Measurements from ENCODE around the gene GPR161. TPM values are rescaled to one million over a fixed set of nuclear protein-coding genes. Genes with fewer than 3 reads are reported as not detected.
"Not testable (repeated sequence)": the region's sequence is repeated elsewhere in the genome, so short reads cannot be mapped to it uniquely, and the experiment has no call there.

The GPR161 gene
- total RNA-seq, 1 donor from 2014 or later: 3.1 TPM

DNA sequence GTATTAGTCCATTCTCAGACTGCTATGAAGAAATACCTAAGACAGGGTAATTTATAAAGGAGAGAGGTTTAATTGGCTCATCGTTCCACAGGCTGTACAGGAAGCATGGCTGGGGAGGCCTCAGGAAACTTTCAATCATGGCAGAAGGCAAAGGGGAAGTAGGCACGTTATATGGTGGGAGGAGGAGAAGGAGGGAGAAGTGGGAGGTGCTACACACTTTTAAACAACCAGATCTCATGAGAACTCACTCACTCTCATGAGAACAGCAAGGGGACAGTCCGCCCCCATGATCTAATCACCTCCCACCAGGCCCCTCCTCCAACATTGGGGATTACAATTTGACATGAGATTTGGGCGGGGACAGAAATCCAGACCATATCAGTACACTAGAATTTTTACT, 18.0 kb upstream of the GPR161 start:
- intact Hi-C loops (cut with DNase I); DNase-seq; ATAC-seq (ENCODE audit: poor library complexity): not testable (repeated sequence)

DNA sequence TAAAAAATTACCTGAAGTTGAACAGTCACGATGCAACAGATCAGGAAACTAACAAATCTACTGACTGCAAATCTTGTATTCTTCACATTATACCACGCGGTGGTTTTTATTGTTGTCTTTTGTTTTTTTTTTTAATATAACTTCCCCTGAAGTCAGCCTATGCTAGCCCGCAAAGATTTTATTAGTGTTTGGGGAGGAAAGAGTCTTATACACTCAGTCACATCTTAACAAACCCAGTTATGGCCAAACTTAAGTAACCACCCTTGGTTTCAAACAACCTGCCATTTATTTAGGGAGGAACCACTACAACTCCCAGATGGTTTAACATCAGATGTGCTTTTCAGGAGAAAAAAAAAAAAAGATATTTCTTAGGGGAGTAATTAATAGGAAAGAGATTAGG, 15.2 kb upstream of the GPR161 start:
- ATAC-seq (ENCODE audit: poor library complexity): no peak
- intact Hi-C loops (cut with DNase I): no loop called here
- DNase-seq: no peak

DNA sequence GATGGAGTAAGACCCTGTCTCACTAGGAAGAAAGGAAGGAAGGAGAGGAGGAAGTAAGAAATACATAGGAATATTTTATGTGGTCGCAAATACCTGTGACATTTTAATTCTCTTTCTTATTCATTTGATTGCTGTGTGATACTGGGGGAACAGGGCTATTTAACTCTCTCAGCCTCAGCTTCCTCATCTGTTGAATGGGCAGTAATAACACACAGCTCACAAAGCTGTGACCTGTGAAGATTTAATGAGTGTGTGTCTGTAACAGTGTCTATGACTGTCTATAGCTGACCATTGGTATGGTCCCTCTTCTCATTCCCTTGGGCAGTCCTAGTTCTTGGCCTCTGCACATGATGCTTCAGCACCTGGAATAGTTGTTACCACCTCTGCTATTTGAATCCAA, 13.6 kb upstream of the GPR161 start:
- intact Hi-C loops (cut with DNase I): no loop called here
- DNase-seq: no peak
- no peak for ATAC-seq (ENCODE audit: poor library complexity)

DNA sequence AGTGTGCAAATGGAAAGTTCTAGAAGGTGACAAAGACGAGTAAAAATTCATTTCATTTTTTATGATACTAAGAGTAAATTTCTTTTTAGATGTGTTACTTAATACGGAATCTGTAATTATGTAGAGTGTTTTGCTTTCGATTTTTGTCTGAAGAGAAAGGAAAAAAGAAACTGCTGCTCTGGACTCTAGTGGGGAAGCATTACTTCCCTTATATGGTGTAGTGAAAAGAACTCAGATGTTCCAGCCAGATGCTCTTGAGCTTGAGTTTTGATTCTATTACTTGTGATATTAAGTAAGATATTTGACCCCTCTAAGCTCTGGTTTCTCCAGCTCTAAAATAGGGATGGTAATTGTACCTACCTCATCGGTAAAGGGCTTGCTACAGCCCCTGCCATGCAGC, 12.2 kb upstream of the GPR161 start:
- ATAC-seq (ENCODE audit: poor library complexity) (no peak), DNase-seq (no peak)
- intact Hi-C loops (cut with DNase I): no loop called here

DNA sequence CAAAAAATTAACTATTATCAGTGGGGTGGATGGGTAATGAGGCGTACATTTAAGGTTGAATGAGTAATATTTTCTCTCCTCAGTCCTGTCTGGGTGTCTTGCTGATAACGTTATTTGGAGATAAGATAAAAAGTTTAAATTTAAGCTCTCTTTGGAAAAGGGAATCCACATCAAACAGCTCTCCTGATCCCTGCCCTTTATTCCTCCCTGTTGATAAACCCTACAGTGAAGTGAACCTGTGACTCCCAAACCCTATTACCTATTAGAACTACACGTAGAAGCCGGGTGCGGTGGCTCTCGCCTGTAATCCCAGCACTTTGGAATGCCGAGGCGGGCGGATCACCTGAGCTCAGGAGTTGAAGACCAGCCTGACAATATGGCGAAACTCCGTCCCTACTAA, 9.9 kb upstream of the GPR161 start:
- DNase-seq (no peak), ATAC-seq (ENCODE audit: poor library complexity) (no peak)
- intact Hi-C loops (cut with DNase I): no loop called here

DNA sequence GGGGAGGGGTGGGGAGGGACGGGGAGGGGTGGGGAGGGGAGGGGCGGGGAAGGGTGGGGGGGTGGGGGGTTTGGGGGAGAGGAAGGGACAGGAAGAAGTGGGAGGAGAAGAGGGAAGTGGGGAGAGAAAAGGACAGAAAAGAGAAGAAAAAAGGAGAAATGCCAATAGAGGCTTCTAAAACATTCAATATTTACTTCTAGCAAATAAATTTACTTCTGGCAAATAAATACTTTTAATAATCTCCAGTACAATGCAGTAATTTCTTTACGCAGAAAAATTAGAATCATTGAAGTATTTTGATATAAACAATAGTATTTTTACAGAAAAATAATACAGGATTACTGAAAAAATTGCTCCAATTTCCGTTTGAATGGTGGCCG, 9.4 kb upstream of the GPR161 start:
- no peak for ATAC-seq (ENCODE audit: poor library complexity)
- no peak for DNase-seq

DNA sequence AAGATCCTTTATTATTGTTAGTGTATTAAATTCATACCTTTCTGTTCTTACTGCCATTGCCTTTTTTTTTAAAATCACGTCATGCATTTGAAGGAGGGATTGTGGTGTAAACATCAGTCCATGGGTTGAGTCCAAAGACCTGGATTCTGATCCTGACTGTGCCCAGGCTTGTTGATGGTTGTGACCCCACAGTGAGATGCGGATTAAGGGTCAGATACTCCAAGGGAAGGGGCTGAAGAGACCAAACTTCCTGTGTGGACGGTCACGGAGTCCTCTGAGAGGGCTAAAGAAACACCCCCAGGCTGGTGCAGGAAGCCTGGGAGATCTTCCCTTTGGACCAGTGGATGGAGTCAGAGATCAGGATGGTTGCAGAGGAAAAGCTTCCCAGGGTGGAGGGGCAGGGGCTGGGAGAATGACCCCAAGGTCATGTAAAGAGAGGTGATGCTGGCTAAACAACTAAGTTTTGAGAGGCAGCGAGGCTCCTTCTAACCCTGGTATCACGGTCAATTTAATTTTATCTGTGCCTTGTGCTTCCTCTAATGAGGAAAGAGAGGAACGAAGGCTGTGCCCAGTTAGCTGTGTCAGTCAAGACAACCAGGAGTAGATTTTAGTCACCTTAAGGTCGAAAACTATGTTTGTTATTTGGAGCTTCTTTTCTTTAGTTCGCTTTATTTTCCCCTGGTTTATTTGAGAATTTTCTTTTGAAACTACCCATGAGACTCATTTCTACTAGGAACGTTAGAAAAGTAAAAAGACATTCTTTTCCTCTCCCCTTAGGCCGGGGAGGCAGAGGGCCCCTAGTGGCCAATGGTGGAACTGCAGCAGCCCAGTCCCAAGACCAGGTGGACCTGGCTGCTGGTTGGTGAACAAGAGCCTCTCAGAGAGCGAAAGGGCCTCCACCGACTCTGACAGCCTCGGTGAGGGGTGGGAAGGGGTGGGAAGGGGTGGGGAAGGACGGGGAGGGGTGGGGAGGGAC, 8.7 kb upstream of the GPR161 start:
- intact Hi-C loops (cut with DNase I): no loop called here

More for the DNA sequence above, 9.4 kb upstream of the GPR161 start:
- intact Hi-C loops (cut with DNase I): no loop called here

DNA sequence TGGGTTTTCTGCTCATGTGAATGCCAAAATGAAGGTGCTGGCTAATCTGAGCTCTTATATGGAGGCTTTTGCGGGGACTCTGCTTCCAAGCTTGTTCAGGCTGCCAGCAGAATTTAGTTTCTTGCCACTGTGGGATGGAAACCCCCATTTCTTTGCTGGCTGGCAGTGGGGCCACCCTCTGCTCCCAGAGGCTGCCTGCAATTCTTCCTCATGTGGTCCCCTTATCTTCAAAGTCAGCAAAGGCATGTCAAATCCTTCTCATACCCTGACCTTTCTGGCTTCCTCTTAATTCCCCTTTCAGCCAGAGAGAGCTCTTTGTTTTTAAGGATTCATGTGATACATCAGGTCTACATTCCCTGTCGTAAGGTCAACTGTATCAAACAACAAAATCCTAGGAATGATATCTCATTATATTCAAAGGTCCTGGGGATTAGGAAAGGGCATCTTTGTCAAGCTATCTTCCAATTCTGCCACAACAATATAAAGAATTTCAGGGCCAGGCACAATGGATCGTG, 5.2 kb upstream of the GPR161 start:
- no peak for DNase-seq
- intact Hi-C loops (cut with DNase I): no loop called here
- no peak for ATAC-seq (ENCODE audit: poor library complexity)

More for the DNA sequence above, 8.7 kb upstream of the GPR161 start:
- DNase-seq: peak; percentile 91
- ATAC-seq (ENCODE audit: poor library complexity): peak; percentile 96

DNA sequence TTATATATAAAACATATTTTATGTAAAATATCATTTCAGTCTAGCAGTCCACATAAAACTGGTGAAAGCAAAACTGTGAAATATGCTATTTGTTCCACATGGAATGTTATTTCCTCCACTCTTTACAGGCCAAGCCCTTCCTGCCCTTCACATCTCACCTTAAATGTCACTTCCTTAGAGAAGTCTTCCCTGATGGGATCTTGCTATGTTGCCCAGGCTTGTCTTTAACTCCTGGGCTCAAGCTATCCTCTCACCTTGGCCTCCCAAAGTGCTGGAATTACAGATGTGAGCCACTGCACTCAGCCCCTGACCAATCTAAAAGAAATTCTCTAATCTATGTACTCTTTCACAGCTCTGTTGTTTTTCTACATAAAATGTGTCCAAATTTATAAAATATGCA, 2.3 kb upstream of the GPR161 start:
- intact Hi-C loops (cut with DNase I): no loop called here
- DNase-seq: no peak
- ATAC-seq (ENCODE audit: poor library complexity): no peak

DNA sequence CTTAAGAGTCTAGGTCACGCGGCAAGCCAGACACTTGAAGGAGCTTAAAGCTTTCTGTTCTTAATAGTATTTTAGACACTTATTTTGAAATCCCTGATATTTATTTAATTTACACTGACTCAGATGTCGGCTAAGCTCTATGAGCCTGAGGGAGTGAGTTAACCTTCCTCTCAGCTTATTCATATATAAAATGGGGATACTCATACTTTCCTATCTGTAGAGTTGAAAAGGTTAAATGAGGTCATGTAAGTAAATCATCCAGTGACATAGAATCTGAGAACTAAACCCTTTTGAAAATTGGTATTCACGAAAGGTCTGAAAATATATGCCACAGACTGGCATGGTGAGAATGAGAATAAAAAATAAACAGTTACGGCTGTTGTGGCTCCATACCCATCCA, 1.4 kb upstream of the GPR161 start:
- intact Hi-C loops (cut with DNase I): no loop called here
- ATAC-seq (ENCODE audit: poor library complexity) (no peak), DNase-seq (no peak)

DNA sequence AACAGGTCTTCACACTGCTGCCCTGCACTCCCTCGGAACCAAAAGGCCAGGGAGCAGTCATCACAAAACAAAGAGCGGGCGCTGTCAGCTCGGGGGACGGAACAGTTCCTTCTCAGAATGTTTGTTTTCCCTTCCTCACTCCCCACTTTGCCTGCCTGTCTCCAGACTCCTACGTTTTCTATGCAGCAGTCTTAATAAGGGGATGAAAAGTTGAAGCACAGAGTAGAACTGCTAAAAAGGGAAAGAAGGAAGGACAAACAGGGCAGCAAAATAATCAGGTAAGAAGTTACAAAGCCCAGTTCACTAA, 738 bp upstream of the GPR161 start:
- peak; percentile 43 for ATAC-seq (ENCODE audit: poor library complexity)
- DNase-seq: no peak
- intact Hi-C loops (cut with DNase I): no loop called here

DNA sequence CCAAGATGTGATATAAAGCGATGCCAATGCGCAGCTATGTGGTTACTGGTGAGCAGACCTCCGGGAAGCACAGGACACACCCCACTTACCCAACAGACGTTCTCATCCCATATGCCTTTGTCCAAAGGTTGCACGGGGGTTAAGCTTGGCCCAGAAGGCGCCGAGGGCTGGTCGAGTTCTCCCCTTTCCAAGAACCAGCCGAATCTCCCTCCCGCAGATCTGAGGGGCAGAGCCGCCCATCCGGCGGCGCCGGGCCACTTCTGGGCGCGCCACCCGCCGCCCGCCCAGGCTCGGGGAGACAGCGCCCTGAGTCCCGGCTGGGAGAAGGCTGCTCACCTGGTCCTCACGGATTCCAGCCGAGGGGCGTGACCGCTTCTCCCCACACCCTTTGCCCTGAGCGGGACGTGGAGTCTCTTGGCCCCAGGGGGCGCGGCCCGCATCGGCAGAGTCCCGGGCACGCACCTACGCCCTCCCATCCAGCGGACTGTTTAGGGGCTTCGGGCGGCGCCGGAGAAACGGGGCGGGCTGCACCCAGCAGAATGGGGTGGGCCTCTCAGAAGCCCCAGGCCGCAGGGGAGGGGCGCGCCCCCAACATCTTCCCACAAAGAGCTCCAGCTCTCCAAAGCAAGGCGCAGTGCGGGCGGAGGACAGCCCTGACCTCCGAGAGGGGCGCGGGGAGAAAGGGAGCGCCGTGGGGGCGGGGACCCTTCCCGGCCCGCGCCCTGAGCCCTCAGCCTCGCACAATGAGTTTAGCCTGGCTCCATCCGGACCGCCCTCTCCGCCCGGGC, 615 bp downstream of the GPR161 start:
- intact Hi-C loops (cut with DNase I): no loop called here
- ATAC-seq (ENCODE audit: poor library complexity) (peak; percentile 43), DNase-seq (peak; percentile 53)

DNA sequence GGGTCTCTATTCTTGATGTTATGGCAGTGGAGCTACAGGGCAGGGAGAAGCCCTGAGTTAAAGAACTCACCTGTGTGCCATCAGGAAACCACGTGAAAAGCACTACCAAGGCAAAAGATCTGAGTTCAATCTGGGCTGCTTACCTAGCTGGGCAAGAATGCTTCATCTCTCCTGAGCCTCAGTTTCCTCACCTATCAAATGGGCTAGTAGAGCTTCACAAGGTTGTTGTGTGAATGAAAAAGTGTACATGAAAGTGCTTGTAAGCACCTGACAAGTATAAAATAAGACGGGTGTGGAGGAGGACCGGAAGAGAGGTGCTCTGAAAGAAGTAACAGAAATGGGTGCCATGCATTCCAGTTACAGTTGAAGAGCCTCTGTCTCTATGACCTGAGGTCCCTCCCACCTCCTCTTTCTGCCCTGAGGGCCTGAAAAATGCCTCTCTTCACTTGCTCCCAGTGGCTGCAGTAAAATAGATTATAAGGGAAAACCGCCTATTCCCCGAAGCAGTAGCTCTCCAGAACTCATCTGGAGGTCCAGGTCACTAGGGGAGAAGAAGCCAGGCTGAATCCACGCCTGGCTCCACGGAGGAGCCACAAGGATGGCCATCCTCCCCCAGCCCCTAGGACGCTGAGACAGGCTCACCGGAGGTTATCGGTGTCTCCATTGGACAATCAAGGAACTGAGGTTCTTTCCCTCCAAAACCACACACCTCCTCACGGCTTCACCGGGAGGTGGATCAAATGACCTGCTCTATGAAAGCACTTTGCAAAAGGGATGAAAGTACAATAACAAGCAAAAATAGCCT, 1.4 kb downstream of the GPR161 start:
- intact Hi-C loops (cut with DNase I): no loop called here
- ATAC-seq (ENCODE audit: poor library complexity): no peak

DNA sequence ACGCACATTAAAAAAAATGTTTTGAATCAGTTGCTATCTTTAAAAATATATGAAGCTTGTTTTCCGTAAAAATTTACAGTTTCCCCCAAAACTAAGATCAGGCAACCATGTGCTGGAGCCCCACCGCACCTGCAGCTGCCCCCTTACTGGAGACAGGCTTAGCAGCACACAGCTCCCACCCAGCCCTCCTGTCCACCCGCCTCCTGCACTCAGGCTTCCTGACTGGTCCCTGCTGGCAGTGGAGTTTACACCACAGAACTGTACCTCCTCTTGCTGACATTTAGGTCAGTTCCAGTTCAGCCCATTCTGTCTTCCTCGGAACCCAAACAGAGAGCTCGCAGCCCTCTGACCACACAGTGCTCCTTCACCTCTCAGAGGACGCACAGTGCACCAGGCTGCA, 2.1 kb downstream of the GPR161 start:
- ATAC-seq (ENCODE audit: poor library complexity) (no peak), DNase-seq (no peak)
- intact Hi-C loops (cut with DNase I): no loop called here

More for the DNA sequence above, 1.4 kb downstream of the GPR161 start:
- no peak for DNase-seq

DNA sequence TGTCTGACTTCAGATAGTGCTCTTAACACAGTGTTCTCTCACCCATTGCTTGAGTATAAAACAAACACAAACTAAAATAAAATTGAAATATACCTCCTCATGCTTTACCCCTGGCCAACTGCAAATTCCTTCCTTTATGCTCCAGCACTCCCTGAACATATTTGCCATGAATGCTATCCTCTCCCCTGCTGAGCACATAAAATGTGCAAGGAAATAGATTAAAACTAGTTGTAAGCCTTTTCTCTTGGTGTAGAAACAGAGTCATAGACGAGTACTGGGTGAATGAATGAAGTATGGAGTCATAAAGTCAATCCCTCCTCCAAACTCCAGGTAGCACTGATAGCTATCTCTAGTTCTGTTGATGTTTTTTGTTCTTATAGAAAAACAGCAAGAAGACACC, 2.6 kb downstream of the GPR161 start:
- DNase-seq: no peak
- no peak for ATAC-seq (ENCODE audit: poor library complexity)
- intact Hi-C loops (cut with DNase I): no loop called here

DNA sequence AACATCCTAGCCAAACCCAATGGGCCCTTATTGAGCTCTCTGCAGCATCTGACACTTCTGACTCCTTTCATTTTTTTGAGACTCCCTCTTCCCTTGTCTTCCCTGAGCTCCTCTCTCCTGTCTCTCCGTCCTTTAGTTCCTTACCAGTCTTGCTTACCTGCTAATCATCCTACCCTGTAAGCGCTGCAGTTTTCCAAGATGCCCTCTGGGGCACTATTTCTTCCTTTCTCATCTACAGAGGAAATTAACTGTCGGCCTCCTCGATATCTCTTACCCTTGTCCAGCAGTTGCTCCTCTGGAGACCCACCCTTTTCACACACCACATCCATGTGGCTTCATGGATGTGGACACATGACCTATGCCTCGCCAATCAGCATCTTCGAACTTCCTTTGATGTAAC, 6.8 kb downstream of the GPR161 start:
- DNase-seq: no peak
- intact Hi-C loops (cut with DNase I): no loop called here
- no peak for ATAC-seq (ENCODE audit: poor library complexity)

DNA sequence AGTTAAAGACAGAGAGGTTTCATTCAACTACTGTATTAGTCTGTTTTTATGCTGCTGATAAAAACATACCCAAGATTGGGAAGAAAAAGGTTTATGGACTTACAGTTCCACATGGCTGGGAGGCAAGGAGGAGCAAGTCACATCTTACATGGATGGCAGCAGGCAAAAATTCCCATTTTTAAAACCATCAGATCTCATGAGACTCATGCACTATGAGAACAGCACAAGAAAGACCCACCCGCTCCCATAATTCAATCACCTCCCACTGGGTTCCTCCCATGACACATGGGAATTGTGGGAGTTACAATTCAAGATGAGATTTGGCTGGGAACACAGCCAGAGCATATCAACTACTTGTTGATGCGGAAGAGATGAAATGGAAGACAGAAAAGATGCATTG, 9.2 kb downstream of the GPR161 start:
- ATAC-seq (ENCODE audit: poor library complexity) (no peak), DNase-seq (no peak)
- intact Hi-C loops (cut with DNase I): no loop called here

DNA sequence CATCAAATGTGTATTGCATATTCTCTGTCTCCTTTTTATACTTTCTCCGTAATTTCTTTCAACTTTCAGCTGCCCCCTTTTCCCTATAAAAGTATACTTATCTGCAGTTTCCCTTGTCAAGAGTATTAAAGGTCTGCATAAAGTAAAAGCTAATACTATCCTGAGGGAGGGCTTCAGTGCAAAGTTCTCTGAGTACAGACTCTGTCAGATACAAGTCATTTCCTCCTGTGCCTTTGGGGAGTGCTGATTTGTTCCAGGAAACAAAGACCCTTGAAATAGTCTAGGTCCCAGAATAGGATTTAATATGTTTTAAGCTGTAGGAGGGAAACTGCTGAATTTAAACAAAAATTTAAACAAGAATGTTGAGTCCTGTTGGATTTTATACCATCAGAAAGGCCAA, 11.7 kb downstream of the GPR161 start:
- ATAC-seq (ENCODE audit: poor library complexity) (no peak), DNase-seq (no peak)
- intact Hi-C loops (cut with DNase I): no loop called here

DNA sequence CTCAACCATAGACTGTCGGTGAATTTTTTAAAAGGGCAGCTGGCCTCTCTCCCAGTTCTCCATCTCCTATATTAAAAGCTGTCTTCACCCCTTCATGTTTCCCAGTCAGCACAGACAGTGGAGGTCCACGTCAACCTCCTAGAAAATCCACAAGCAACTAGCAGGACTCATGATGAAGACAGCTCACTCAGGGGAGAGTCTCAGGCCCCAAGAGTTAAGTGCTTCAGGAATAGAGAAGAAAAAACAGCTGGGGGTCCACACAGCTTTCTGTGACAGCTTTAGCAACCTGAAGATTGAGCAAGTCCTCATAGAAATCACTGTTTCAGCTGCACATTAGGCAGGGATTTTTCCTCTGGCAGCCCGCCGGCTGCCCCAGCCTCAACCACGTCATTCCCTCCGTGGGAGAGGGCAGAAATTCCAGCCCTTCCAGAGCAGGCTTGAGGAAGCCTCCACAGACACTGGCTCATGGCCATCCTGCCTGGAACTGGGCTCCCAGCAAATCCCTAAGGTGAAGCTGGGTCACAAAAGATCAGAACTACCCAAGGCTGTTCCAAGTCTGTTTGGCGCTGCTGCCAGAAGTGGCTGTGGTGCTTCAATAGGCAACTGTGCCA, 15.2 kb downstream of the GPR161 start:
- intact Hi-C loops (cut with DNase I): no loop called here
- DNase-seq (peak; percentile 90), ATAC-seq (ENCODE audit: poor library complexity) (peak; percentile 96)

Data from Right ventricle myocardium superior (tissue), 1 donor.